ENCODE results near the gene HS6ST3.
"Not testable (repeated sequence)": the region's sequence is repeated elsewhere in the genome, so short reads cannot be mapped to it uniquely, and the experiment has no call there.

Gene HS6ST3

DNA sequence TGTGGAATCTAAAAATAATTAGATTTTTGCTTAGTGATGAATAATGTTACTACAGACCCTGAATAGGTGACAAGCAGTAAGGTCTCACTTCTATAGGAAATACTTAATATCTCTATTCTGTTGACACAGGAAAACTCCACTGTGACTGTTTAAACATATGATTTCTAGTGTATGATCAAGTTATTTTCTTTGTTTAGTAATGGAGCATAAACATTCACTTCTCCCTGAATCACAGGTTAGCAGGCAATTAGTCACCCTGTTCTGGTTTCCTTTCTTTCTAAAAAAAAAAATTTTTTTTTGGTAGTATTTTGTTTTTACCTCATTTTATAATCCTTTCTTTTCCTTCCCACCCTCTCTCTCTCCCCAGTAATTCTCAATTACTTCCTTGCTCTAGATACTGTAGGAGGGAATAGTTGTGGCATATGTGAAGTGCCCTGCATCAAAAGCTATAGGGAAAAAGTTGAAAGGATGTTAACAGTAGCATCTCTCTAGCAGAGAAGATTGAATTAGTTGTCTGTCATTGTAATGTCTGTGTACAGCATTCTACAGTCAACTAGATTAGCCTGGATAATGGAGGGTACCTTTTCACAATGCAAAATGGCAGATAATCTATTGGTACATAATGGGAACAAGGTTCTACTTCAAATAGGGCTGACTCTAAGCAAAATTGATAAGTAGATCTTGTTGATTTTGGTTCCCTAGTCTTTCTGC is 3.5 kb downstream of the HS6ST3 start:
- no peak for DNase-seq

DNA sequence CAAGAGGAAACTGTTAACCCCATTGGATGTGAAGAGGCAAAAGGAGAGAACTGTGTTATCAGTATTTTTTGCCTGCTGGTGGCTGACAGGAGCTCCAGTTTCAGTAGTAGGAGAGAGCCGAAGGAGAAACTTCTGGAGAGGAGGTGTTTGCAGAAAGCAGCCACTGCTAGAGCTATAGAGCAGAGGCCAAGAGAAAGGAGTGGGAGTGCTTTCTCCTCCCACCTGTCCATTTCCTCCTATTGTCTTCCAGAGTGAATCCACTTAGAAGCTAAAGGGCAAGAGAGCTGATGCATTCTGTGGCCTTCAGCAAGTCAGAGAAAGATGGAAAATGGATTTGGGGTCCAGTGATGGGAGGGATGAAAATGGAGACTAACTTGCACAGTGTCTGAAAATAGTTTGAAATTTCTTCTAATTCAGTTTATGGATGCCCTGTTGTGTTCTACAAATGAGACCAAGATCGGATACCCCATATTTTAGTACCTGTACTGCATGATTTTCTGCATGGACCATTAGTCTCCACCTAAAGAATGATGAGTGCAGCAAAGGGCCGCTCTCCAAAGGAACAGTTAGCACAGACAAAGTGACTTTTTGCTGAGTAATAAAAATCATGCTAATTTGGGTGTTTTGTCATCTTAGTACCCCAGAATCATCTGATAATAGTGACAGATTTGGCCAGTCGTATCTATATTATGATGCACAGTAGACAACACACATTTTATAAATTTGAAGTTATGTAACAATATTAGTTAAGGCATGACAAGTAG is 10.7 kb downstream of the HS6ST3 start:
- DNase-seq, result no peak

DNA sequence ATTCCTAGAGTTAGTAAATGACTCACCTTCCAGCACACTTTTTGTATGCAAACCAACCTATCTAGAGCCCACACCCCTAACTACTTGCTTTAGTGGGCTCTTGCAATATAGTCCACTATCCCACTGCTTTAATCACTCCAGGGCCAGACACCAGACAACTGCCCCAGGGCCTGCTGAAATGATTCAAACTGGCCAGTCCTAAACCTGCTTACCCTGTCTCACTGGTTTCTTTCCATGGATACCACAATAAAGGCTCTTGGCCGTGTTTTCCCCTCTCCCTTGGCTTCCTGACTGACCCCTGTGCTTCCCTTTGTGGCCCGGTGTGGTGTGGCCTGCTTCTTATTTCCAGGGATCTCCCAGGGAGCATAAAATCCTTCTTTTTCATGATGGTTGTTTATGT is 14.6 kb downstream of the HS6ST3 start:
- no peak for DNase-seq

DNA sequence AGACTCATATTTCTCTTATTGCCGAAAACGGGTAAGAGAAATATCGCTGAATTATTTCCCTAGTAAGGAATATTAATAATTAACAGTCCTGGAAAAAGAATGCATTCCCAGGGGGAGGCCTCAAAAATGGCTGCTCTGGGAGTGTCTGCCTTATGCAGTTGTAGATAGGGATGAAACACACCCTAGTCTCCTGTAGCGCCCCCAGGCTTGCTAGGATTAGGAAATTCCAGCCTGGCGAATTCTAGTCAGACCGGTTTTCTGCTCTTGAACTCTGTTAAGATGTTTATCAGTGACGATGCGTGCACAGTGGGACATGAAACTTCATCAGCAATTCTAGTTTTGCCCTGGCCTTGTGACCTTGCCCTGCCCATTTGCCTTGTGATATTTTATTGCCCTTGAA is 18.2 kb downstream of the HS6ST3 start:
- not testable (repeated sequence) for DNase-seq

DNA sequence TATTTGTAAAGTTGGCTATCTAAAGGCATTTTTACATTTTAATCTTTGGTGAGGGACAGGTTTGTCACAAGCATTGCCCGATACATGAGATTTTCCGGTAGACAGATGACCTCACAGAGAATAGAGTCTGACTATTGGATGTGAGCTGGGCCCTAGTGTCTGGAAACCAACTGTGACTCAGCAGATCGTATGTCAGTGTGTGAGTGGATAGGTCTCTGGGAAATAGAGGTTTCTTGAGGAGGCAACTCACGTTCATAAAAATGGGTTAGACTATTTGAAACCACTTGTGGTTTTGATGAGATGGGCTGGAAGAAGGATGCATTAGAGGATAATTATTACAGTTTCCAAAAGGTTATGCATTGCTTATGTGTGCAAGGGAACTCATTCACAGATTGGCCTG is 19.2 kb downstream of the HS6ST3 start:
- no peak for DNase-seq

DNA sequence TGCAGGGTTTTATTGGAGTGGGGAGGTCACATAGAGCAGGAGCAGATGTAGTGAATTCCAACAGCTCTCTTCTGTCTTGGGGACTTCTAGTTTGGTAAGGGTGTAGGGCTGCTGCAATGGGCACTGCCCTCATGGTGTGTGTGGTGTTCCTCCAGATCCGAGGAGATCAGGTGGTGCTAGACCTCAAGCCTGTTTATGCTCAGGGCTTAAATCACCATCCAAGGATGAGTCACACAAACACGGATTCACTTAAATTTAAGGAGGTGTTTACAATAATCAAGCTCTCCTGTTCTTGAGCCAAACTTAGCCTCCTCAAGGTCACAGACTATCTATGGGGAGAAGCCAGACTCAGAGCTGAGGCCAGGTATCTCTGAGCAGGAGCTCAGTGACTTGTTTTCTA is 23.0 kb downstream of the HS6ST3 start:
- DNase-seq, result no peak

DNA sequence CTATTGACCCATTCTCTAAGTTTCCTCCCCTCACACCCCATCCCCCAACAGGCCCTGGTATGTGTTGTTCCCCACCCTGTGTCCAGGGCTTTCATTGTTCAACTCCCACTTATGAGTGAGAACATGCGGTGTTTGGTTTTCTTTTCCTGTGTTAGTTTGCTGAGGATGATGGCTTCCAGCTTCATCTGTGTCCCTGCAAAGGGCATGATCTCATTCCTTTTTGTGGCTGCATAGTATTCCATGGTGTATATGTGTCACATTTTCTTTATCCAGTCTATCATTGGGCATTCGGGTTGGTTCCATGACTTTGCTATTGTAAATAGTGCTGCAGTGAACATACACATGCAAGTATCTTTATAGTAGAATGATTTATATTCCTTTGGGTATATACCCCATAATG is 25.5 kb downstream of the HS6ST3 start:
- DNase-seq, result not testable (repeated sequence)

DNA sequence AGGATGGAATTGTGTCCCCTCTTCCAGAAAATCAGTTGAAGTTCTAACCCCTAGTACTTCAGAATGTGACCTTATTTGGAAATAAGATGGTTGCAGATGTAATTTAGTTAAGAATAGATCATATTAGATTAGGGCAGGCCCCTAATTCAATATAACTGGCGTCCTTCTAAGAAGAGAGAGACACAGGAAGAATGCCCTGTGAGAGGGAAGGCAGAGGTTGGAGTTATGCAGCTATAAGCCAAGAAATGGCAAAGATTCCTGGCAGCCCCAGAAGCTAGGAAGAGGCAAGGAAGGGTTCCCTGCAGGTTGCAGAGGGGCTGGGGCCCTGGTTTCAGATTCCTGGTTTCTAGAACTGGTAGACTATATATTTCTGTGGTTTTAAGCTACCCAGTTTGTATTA is 30.0 kb downstream of the HS6ST3 start:
- no peak for DNase-seq

DNA sequence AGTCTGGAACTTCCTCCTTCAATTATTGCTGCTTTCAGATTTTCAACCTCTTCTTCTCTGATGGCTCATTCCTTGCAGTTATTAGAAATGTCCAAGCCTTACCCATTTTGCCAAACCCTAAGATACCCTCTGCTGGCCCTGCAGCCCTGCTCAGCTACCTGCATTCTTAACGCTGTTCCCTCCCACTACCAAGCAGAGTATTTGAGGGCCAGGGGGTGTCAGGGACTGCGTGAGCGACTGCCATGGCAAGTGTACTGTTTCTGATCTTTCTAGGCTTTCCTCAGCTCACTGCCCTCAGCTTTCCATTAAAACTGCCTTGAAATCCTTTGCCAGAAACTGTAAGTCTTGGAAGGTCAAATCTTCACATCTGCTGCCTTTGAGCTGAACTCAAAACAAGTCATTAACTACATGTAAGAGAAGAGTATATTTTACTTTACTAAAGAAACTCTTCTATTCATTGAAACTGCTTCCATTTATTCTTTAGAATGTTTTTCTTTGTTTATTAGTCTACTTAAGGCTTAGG is 41.0 kb downstream of the HS6ST3 start:
- no peak for DNase-seq

DNA sequence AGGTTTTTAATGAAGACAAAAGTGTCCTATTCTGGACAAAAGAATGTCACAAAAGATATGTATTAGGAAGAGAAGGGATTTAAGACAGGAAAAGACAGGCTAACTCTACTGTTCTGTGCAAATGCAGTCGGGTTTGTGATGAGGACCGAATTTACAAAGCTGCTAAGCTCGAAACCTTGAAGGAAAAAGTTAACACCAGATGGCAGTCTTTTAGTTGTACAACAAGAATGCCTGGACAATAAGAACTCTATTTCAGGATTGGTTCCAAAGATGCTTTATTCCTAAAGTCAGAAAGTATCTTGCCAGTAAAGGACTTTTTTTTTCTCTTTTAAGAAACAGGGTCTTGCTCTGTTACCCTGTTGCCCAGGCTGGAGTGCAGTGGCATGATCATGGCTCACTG is 51.1 kb downstream of the HS6ST3 start:
- DNase-seq, result no peak

DNA sequence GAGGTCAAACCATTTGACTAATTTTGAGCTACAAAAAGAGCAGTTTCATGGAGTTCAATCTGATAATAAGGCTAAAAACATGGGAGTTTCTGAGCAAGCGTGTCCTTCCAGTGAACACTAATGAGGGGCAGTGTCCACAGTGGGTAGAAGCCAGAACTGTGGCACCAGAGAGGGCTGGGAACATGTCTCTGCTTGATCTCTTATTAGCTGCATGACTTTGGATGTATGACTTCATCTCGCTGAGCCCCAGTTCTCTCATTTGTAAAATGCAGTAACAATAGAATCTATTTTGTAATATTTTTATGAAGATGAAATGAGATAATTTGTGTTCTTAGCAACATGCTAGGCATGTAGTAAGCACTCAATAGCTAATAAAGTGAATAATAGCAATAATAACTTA is 69.8 kb downstream of the HS6ST3 start:
- no peak for DNase-seq

DNA sequence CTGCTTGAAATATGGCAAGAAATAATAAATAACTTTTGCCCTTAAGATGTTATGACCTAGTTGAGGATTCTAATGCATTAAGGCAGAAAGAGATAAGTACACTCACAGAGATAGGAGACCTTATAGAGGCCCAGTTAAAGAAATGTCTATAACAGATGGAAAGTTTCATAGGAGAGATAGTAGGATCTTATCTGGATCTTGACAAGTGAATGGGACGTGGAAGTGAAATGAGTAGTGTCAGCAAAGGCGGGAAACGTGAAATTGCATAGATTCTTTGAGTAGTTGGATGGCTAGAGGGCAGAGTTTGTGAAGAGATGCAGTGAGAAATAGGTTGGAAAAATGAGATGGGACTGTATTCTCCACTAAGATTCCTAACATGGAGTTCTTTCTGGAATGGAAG is 71.2 kb downstream of the HS6ST3 start:
- DNase-seq, result no peak

DNA sequence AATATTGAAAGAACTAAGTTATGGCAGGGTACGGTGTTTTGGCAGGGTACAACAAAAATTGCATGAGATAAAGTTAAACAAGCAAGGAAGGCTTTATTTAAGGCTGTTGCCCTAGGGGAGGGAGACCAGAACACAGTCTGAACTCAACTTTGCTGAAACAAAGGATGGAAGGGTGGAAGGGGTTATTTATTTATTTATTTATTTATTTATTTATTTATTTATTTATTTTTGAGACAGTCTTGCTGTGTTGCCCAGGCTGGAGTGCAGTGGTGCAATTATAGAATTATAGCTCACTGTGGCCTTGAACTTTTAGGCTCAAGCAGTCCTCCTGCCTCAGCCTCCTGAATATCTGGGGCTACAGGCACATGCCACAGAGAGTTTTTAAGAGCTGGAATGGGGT is 75.9 kb downstream of the HS6ST3 start:
- DNase-seq, result no peak

DNA sequence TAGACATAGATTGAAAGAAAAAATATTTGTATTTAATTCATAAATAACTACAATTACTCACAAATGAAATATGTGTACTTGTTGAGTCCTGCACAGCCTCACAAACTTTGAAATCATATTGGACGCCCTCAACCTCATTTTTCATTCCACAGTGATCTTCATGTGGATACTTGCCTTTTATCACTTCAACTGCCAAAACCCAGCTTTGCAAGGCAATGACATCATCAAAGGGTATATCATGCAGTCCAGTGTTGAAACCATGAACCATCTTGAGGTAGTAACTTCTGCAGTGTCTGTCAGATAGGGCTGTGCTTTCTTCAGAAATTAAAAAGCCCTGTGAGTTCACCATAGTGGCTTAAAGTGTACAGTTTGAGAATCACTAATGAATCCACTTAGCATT is 82.2 kb downstream of the HS6ST3 start:
- DNase-seq, result no peak

DNA sequence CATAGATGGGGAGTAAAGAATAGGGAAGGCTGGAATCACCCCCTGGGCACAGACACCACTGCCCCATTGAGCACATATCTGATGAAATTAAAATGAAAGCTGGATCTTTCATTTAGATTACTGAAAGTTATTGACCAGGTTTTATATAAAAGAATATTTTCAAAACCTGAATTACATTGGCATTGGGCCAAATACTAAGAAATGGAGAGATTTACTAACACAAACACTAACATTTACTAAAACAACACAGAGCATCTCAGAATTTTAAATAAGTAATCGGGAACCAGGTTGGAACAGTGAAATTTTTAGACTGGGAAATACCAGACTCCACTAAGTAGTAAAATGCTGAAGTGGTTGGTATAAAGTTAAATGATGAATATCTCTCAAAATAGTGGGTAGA is 88.9 kb downstream of the HS6ST3 start:
- no peak for DNase-seq

DNA sequence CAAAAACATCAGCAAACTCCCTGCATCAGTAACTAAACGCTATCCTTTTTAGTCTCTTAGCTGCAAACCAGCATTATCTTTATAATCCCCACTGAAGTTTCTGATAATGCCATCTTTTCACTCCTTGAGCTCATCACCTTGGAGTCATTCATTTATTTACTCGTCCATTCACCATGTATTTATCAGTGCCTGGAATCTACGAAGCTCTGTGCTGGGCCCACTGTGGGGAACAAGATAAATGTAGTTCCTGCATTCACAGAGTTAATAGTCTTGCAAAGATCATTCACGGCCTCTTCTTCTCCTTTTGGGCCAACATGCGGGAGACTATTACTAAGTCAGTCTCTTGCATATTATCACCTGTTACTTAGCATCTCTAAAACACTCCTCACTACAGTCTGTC is 89.4 kb downstream of the HS6ST3 start:
- no peak for DNase-seq

DNA sequence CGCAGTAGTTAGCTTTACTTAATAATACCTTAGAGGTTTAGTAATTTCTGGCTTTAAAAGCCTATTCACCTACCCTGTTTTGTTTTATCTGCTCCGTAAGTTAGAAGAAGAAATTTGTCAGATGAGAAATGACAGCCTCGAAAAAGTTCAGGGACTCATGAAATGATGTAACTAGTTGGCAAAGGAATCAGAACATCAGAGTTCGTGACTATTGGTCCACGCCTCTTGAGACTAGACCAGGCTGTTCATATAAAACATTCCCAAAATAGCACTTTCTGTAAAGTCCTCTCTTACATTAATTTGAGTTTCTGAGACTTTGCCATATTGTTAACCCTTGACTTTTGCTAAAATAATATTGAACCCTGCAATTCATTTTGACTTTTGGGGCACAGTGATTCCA is 92.0 kb downstream of the HS6ST3 start:
- no peak for DNase-seq

DNA sequence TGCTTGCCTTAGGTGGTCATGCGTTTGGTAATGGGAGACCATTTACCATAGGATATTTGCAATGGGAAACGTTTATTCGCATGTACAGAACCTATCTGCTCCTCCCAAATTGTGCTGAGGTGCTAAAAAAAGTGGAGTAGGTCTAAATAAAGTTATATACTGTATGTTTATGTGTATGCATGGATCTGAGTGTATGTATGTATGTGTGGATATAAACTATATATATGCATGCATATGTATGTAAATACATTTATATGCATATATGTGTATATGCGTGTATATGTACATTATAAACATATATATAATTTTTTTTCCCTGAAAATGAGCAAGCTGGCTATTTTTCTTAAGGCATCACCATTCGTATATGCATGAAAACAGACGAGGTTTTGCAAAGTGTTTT is 95.9 kb downstream of the HS6ST3 start:
- DNase-seq, result no peak

DNA sequence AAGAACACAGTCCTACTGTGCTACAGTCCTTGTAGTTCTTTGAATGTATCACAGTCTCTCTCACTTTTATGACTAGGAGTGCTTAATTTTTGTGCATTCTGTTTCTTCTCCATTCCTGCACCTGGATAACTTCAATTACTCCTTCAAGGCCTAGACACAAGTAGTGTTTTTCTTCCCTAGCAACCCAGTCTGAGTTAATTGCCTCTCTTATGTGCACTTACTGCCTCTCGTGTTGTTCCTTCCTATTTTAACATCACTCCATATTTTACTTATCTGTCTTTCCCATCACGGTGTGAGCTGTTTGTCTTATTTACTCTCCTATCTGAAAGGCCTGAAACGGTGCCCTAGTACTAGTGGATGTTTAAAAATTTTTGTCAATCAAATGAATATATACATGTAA is 101.5 kb downstream of the HS6ST3 start:
- no peak for DNase-seq

DNA sequence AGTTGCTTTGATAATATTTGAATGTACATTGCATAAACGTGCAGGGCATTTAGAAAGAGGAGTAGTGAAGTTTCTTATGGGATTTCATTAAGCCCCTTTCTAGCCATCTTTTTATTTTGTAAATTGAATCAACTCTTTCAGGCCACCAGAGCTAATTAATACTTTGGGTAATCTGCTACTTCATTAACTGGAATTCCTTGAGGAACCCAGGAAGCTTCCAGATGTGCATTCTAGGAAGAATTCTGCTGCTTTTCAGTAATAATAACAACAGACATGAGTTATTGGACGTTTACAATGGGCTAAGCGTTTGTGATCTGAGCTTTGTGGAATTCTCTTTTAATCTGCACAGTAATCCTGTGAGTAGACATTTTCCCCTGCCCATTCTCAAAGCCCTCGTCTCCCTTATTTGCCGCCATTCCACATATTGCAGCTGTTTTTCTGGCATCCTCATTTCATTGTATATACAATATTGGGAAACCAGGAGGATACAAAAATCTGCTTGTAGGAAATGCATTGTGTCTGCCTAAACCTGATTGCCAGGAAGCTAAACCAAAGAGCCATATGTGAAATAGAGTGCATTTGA is 103.9 kb downstream of the HS6ST3 start:
- no peak for DNase-seq

DNA sequence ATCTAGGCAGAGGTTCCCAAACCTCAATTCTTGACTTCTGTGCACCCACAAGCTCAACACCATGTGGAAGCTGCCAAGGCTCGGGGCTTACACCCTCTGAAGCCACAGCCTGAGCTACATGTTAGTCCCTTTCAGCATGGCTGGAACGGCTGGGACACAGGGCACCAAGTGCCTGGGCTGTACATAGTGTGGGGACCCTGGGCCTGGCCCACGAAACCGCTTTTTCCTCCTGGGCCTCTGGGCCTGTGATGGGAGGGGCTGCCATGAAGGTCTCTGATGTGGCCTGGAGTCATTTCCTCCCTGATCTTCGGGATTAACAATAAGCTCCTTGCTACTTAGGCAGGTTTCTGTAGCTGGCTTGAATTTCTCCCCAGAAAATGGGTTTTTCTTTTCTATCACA is 108.1 kb downstream of the HS6ST3 start:
- DNase-seq, result no peak

DNA sequence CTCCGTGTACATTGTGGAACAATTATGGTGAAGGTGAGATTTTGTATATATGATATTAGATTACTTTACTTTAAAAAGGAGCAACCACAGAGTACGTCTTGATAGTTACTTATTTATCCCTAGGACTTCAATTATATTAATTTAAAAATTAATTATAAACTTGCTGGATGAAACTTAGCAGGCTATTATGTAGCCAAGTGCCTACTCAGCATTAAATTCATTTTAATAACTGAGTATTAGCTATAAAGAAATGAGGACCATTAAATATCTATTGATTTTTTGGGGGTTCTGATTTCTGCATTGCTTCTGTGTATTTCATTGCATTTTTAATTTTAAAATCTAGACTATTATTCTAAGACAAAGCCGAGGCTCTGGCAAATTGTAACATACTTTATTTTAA is 109.4 kb downstream of the HS6ST3 start:
- DNase-seq, result no peak

DNA sequence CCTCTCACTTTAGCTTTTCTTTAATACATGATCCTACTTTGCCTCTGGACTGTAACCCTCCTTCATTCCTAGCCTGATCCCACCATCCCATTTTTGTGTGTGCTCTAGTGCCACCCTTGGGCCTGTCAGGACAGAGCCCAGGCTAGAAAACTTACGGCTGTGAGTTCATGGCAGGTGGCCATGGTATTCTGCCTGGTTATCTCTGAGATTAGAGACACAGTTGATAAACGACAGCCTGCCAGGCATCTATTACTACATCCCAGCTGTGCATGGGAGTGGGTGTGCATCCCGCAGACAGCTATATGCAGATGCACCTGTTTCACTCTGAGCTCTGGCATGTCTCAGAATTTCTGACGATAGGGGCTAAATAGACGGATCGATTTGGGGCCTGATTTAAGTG is 110.9 kb downstream of the HS6ST3 start:
- DNase-seq, result no peak

DNA sequence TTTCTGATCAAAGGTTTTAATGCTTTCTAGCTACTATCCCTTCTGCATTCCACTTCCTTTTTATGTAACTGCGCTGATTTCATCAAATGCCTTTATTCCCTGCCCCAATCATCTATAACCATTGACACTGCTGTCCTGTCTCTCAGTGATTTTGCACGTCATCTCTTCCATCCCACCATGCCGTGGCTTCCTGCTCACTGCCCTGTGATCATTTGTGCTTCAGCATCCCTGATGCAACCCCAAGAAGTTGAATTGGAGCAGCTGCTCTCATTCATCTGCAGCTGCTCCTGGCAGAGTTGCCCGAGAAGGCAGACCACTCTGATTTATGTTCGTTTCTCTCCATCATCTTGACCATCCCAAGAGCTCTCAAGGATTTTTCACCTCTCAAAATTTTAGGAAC is 112.4 kb downstream of the HS6ST3 start:
- DNase-seq, result no peak

All from NCI-H345 (cell line).